Testis (tissue), 2 donors: ENCODE data around the gene ENTPD6.

Experiments used
- CTCF ChIP-seq, 3 experiments: fragments of 450-650 bp in 2 of 3; fragments of 200-600 bp in 1 of 3; sonication (generic) in 1 of 3; IDR thresholded peaks; one replicate each; pipeline ENCODE4 v1.5.1; 2016 to 2019; ENCODE audit warnings: antibody characterized with exemption in 3 of 3, mild to moderate bottlenecking in 2 of 3, moderate library complexity in 1 of 3
- POLR2A ChIP-seq: fragments of 450-650 bp; IDR thresholded peaks from one replicate; pipeline ENCODE4 v1.6.1; 2017; ENCODE audit warnings: antibody characterized with exemption, mild to moderate bottlenecking, moderate library complexity

- TF ChIP-seq CTCF (IDR thresholded peaks at IDR 0.05) (no peak), POLR2A (no peak)
These were observed 48.5 kb upstream of the ENTPD6 start for GRCh38 chr20:25146976-25147375.
